Activated CD4-positive, CD25-positive, alpha-beta regulatory T cell treated with anti-CD3 and anti-CD28 coated beads, Interleukin-2, amount 50 U/mL, for 72 hours (primary cell): ENCODE data around the gene CYP26C1.

Experiments used
- DNase-seq: peaks from one replicate; pipeline ENCODE4 v3.0.0; 2021

CYP26C1 gene

GRCh38 chr10:93059975-93060886, at the start of gene CYP26C1:
TSS of gene CYP26C1 (plus strand) at chr10:93060798. CDS start at chr10:93061264, 466 bp downstream.
- no peak for DNase-seq

- no peak for DNase-seq
These were observed 44.9 kb upstream of the CYP26C1 start for GRCh38 chr10:93015722-93016121.

GRCh38 chr10:93023013-93023650, 37.5 kb upstream of the CYP26C1 start:
- DNase-seq: no peak

GRCh38 chr10:93026072-93026471, 34.5 kb upstream of the CYP26C1 start:
- DNase-seq: no peak

- no peak for DNase-seq
These were observed 33.1 kb upstream of the CYP26C1 start for GRCh38 chr10:93027508-93027907.

GRCh38 chr10:93028883-93029282, 31.7 kb upstream of the CYP26C1 start:
- DNase-seq: no peak

- no peak for DNase-seq
These were observed 30.2 kb upstream of the CYP26C1 start for GRCh38 chr10:93030409-93030808.

- no peak for DNase-seq
These were observed 28.3 kb upstream of the CYP26C1 start for GRCh38 chr10:93032105-93032808.

- DNase-seq: no peak
These were observed 27.8 kb upstream of the CYP26C1 start for GRCh38 chr10:93032809-93033137.

GRCh38 chr10:93034426-93034825, 26.2 kb upstream of the CYP26C1 start:
- DNase-seq: no peak

- no peak for DNase-seq
These were observed 21.5 kb upstream of the CYP26C1 start for GRCh38 chr10:93039110-93039509.

GRCh38 chr10:93039721-93040120, 20.9 kb upstream of the CYP26C1 start:
- no peak for DNase-seq

- DNase-seq: no peak
These were observed 6.1 kb upstream of the CYP26C1 start for GRCh38 chr10:93054486-93054885.

- no peak for DNase-seq
These were observed 2.5 kb upstream of the CYP26C1 start for GRCh38 chr10:93058139-93058538.

- DNase-seq: no peak
These were observed 442 bp downstream of the CYP26C1 start for GRCh38 chr10:93060887-93061593.

GRCh38 chr10:93061594-93062513, 1.3 kb downstream of the CYP26C1 start:
- no peak for DNase-seq

GRCh38 chr10:93062514-93063143, 2.0 kb downstream of the CYP26C1 start:
- DNase-seq: no peak

- no peak for DNase-seq
These were observed 2.8 kb downstream of the CYP26C1 start for GRCh38 chr10:93063144-93063976.

- DNase-seq: no peak
These were observed 3.5 kb downstream of the CYP26C1 start for GRCh38 chr10:93063977-93064660.
